Prostate gland (tissue), 2 donors: ENCODE data around the gene CDK5RAP3.

Source experiments
- CTCF ChIP-seq, 4 experiments: fragments of 200-600 bp in 2 of 4; fragments of 450-650 bp in 2 of 4; sonication (generic) in 2 of 4; IDR thresholded peaks; 1 replicate in 3 of 4; 2 replicates in 1 of 4; pipeline ENCODE4 v1.5.1; 2016 to 2019; ENCODE audit warnings: antibody characterized with exemption in 4 of 4, mild to moderate bottlenecking in 2 of 4, moderate library complexity in 2 of 4
- POLR2A ChIP-seq: fragments of 450-650 bp; IDR thresholded peaks from one replicate; pipeline ENCODE4 v1.6.1; 2016; ENCODE audit warnings: antibody characterized with exemption, mild to moderate bottlenecking
- POLR2AphosphoS5 ChIP-seq: sonication (generic); formaldehyde crosslinking; IDR thresholded peaks from one replicate; pipeline ENCODE4 v1.6.1; 2017; ENCODE audit warnings: antibody characterized with exemption

DNA sequence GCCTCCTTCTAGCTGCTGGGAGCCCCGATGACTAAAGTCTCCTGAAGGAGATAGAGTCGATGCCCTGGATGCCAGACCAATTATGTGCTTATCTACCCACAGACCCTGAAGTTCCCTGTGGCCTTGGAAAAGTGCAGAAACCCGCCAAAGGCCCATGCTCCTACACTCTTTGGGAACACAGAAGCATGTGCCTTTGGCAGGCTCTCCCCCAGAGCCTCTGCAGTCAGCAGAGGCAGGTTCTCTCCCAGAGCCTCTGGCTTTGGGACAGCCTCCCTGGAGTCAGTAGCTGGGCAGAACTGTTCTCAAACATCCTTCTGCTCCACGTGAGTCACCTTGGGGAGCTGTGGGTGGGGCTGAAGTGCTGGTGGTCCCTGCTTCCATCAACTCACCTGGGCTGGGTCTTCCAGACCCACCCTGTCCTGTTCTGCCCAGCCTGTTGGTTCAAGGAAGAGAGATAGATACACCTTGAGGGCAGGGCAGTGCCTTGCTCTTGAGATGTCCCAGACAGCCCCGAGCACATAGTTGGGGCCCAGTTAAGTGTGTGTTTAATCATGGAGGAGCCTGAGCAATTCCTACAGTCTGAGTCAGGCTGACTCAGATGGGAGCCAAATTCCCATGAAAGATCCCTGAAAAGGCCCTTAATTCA, 3.2 kb upstream of the CDK5RAP3 start:
- TF ChIP-seq POLR2A (no peak), CTCF (IDR thresholded peaks at IDR 0.05) (no peak), POLR2AphosphoS5 (no peak)
